ENCODE results near the gene ST6GALNAC4.

The ST6GALNAC4 gene

GRCh38 chr9:127929625-127929979 is 12.8 kb upstream of the ST6GALNAC4 start:
- no peak for DNase-seq (ENCODE audit: low spot score)

- no peak for DNase-seq (ENCODE audit: low spot score)
These were observed 12.1 kb upstream of the ST6GALNAC4 start for GRCh38 chr9:127928676-127929624.

DNA sequence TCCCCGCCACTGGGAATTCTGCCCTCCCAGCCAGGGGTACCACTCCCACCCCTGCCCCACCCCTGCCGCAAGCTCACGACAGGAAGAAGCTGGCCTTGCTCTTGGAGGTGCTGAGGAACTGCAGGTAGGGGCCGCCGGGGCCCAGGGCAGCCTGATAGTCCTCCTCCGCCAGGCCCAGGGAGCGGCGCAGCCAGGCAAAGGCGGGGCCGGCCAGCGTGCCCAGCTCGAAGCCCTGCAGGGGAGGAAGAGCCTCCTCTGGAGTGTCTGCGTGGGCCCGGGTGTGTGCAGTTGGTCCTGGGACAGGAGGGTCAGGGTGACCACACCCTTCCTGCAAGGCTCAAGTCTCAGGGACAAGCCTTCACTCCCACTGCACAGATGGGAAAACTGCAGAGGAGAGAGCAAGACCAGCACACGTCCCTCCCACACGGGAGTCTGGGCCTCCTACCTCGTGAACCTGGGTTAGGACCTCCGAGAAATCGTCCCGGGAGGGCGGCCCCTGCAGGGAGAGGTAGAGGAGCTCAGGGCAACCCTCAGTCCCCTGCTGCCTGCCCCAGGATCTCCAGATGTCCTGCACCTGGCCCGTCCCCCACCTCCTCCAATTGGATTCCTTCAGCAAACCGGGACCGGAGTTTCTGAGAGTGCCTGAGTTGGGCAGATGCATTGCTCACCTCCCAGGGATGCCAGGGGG is 11.3 kb upstream of the ST6GALNAC4 start:
- no peak for DNase-seq (ENCODE audit: low spot score)

- peak; percentile 73 for DNase-seq (ENCODE audit: low spot score)
These were observed 10.6 kb upstream of the ST6GALNAC4 start for GRCh38 chr9:127927201-127927987.

- DNase-seq (ENCODE audit: low spot score), result no peak
These were observed 10.0 kb upstream of the ST6GALNAC4 start for GRCh38 chr9:127926906-127927200.

DNA sequence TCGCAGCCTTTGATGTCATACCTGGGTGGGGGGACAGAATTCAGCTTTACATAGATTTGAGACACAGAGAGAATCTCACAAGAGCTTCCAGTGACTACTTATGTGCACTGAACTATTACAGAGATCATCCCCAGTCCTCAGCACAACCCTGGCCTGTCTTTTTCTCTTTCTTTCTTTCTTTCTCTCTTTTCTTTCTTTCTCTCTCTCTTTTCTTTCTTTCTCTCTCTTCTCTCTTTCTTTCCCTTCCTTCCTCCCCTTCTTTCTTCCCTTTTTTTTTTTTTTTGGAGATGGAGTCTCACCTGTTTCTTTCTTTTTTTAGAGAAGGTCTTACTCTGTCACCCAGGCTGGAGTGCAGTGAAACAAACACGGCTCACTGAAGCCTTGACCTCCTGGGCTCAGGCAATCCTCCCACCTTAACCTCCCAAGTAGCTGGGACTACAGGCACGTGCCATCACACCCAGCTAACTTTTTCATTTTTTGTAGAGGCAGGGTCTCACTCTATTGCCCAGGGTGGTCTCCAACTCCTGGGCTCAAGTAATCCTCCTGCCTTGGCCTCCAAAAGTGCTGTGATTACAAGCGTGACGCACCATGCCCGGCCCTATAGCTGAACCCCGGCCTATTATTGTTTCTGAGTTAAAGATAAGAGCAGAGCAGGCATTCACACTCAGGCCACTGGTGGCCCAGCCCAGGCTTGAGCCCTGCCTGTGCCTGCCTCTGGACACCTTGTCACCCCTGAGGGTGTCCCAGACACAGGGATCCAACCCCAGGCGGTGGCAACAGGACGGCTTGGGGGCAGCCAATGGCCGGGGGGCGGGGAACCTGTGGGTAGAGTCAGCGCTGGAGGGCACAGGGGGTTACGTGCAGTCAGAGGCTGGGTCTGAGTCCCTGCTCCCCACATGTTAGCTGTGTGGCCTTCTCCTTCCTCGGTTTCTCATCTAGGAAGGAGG is 9.4 kb upstream of the ST6GALNAC4 start:
- no peak for DNase-seq (ENCODE audit: low spot score)

DNA sequence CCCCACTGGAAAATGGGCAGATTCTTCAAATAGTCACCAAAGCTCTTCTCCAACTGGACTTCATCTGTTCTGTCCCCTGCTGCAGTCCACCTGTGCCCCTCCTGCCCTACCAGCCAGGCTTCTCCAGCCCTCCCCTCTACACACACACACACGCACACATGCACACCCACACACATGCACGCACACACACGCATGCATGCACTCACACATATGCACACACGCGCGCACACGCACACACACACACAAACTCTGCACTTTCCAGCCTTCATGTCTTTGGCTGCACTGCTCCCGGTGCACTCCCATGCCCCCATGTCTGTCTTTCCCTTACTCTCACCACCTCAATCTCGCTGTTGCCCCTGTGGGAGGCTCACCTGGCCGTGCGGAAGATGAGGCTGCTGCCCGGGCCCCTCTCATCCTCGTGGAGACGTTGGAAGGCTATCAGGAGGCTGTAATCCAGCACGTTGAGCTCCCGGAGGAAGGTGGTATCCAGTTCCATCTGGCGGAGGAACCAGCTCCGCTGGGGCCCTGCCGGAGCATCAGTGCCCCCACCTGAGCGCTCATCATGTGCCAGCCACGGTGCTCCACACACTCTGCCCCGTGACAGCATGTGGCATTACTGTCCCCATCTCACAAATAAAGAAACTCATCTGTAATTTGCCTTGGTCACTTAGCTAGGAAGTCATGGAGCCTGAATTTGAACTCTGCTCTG is 8.0 kb upstream of the ST6GALNAC4 start:
- no peak for DNase-seq (ENCODE audit: low spot score)

GRCh38 chr9:127923771-127924170 is 6.9 kb upstream of the ST6GALNAC4 start:
- no peak for DNase-seq (ENCODE audit: low spot score)

DNA sequence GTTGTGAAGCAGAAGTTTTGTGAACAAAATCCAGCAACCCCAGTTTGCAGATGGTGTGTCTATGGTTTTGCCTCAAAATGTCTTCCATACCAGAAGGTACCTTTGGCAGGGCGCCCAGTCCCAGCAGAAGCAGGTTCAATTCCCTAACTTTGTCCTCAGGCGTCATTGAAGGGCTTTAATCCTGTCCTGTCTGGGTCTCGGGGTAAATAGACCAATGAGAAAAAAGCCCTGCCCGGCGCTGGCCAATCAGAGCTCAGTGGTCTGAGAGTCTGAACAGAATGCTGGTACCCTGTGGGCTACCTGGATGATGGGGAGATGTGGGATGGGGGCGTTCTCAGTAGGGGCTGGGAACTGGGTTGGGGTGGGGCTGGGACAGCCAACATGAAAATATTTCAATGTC is 6.2 kb upstream of the ST6GALNAC4 start:
- DNase-seq (ENCODE audit: low spot score), result no peak

DNA sequence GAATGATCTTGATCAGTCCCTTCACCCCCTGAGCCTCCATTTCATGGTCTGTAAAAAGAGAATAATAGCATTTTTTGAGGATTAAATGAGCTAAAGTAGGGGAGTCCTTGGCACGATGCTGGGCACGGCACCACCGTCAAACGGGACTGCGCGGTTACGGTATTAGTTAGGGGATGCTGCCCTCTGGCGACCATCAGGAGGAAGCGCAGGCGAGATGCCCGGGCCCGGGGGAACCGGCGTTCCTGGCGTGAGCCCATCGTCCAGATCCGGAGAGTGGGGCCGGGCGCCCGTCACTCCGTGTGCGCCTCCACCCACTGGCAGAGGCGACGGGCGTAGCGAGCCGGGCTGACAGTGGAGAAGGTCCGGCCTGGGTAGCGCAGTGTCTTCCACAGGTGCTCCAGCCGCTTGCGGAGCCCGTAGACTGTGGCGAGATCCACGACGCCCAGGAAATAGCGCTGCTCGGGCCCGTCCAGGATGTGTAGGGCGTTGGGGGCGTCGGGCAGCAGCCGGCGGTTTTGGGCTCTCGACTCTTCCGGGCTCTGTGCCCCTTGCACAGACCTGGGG is 4.8 kb upstream of the ST6GALNAC4 start:
- peak; percentile 82 for DNase-seq (ENCODE audit: low spot score)

DNA sequence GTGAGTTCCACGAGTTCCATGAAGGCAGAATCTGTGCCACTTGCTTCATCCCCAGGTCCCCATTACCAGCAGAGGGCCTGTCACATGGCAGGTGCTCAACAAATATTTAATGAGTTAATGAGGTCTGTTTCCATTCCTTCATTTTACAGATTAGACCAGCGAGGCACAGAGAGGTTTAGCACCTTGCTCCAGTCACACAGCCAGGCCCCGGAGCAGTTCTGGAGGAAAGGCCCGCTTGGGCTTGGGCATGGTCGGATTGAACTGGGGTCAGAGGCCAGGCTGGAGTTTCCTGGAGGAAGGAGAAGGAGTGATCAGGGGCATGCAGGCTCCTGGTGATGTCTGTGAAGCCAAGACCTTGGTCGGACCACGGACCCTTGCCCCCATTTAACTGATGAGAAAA is 4.0 kb upstream of the ST6GALNAC4 start:
- DNase-seq (ENCODE audit: low spot score), result no peak

- DNase-seq (ENCODE audit: low spot score), result peak; percentile 52
These were observed 2.5 kb upstream of the ST6GALNAC4 start for GRCh38 chr9:127919253-127919815.

DNA sequence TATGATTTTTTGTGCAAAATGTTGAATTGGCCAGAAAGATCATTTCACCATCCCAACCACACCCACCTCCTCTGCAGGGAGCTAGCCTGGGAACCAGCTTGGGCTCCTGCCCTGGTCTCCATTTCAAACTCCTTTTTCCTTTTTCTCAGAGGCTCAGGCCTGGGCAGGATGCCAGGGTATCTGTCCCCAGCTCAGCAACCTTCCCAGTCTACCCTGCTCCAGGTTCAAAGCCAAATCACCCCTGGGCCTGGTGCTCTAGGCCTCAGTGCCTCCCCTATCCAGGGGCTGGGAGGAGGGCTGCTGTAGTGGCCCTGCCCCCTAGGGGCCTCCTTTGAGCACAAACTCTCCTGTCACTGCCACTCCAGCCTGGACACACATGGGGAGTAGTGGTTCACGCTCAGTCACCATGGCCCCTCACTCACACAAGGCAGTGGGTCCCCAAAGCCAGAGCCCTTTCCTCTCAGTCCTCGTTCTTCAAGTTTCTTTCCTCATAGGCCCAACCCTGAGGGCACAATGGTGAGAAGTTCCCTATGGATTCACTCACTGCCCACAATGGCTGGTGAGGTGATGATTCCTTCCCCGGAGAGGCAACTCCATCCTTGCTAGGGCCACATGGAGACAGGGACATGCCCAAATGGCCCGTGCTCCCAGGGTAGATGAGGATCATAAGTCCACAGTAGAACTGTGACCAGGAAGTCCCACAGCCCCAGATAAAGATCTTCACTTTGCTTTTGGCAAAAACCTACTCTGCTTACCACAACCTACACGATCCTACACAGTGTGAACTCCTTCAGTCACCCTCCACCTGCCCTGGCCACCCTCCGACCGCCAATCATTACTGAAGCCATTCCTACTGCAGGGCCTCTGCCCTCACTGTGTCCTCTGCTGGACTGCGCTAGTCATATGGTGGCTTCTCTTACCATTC is 1.6 kb upstream of the ST6GALNAC4 start:
- DNase-seq (ENCODE audit: low spot score), result peak; percentile 65

DNA sequence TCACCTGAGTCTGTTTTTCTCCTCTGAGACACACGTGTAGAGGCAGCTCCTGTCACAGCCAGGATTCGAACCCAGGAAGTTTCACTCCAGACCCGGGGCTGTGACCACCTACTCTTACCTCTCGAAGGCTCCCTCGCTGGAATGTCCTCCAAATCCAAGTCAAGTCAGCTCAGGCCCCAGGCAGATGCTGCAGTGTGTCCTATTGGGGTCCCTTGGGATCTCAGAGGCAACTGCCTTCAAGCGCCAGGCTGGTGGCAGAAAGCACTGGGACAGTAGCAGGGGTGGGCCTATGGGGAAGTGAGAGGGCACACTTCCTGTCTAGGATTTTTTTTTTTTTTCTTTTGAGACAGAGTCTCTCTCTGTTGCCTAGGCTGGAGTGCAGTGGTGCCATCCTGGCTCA is 762 bp upstream of the ST6GALNAC4 start:
- no peak for DNase-seq (ENCODE audit: low spot score)

DNA sequence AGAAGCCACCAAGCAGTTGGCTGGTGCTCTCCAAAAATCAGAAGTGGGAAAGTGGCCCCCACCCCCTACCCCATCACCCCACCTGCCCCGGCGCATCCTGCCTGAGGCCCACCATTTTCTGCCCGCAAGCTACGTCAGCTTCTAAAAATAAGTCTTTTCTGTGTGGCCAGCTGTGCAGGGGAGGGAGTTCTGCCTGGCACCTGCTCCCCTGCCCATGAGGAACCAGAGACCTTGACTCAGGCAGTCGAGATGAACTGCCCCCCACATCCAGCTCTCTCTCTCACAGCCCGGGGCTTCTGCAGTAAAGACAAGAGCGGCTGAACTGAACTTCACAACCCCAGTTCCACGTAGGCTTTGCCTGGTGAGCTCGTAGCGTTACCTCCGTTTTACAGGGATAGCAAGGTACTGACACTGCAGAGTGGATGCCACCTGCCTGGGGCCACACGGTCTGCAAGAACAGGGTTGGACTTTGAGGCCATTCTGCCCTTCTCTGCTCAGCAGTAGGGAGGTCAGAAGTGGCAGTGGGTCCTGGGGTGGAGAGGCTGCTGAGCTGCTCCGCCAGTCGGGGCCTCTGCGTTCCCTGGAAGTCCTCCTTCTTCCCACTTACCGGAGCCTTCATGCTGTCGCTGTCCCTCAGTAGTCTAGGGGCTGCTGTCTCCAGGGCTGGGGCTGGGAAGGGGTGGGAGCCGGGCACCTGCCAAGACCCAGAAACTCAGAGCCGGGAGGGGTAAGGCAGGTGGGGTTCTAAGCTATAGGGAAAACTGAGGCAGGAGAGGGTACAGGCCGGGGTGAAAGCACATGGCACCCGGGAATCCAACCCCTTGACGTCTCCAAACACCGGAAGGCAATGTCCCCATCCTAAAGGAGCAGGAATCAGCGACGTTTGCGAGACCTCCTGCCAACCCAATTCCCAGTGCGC is 781 bp downstream of the ST6GALNAC4 start:
- peak; percentile 46 for DNase-seq (ENCODE audit: low spot score)

DNA sequence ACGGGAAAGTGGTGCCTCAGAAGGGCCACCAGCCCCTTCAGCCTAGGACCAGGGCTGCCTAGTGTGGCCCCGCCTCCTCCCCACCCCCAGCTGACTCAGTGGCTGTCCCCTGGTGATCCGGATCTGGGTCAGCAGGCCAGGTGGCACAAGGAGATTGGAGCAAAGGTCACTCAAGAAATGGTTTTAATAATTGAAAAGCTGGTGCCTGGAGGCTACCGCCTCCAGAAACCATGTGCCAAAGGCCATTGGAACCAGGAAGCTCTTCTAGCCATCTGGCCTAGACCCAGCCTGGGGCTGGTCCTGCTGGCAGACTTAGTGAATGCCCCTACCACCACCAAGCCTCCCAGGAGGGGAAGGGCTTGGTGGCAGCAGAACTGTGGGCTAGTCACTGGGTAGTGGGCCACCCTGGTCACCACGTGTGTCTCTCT is 1.5 kb downstream of the ST6GALNAC4 start:
- DNase-seq (ENCODE audit: low spot score), result peak; percentile 79

DNA sequence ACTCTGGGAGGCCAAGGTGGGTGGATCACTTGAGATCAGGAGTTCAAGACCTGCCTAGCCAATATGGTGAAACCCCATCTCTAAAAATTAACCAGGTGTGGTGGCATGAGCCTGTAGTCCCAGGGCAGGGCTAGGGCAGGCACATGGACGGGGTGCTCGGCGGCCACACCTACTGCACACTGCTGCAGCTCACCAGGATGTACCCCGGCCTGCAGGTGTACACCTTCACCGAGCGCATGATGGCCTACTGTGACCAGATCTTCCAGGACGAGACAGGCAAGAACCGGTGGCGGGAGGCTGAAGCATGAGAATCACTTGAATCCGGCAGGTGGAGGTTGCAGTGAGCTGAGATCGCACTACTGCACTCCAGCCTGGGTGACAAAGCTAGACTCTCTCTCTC is 3.2 kb downstream of the ST6GALNAC4 start:
- no peak for DNase-seq (ENCODE audit: low spot score)

DNA sequence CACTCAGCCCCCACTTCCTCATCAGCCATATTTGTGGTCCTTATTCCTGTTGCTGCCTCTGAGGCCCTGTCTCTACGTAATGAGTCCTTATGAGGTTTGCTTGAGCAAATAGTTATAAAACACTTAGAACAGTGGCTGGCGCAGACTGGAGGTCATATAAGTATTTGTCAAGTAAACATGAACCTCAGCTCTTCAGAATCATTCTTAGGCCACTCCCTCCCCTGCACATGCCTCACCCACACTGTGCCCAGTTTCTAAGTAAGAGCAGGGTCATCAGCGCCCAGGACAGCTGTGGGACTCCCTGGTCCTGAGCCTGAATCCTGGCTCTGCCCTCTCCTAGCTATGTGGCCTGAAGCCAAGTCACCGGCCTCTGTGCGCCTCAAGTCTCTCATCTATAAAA is 4.0 kb downstream of the ST6GALNAC4 start:
- peak; percentile 50 for DNase-seq (ENCODE audit: low spot score)
